ENCODE data around the gene SHISA6.

Gene SHISA6

GRCh38 chr17:11438673-11439072 lies 197.7 kb downstream of the SHISA6 start:
- Histone ChIP-seq H3K4me1 (ENCODE audit: control insufficient read depth, insufficient read depth, low read length) (no peaks in the 10 kb centered on the region), H3K4me3 (ENCODE audit: low read depth, low read length) (no peak overlapping the region), H3K36me3 (ENCODE audit: control insufficient read depth, insufficient read depth, low read length) (no peaks in the 10 kb centered on the region), H3K9me3 (ENCODE audit: control insufficient read depth, insufficient read depth, low read length) (no peaks in the 10 kb centered on the region), H3K27ac (ENCODE audit: low read depth, low read length) (no peak overlapping the region), H3K27me3 (ENCODE audit: control insufficient read depth, insufficient read depth, low read length) (no peaks in the 10 kb centered on the region), H3K9ac (ENCODE audit: low read depth, low read length) (no peak overlapping the region)

GRCh38 chr17:11441004-11441403 lies 200.0 kb downstream of the SHISA6 start:
- Histone ChIP-seq H3K4me3 (ENCODE audit: low read depth, low read length) (no peak overlapping the region), H3K9ac (ENCODE audit: low read depth, low read length) (no peak overlapping the region), H3K9me3 (ENCODE audit: control insufficient read depth, insufficient read depth, low read length) (no peaks in the 10 kb centered on the region), H3K27me3 (ENCODE audit: control insufficient read depth, insufficient read depth, low read length) (no peaks in the 10 kb centered on the region), H3K27ac (ENCODE audit: low read depth, low read length) (no peak overlapping the region), H3K4me1 (ENCODE audit: control insufficient read depth, insufficient read depth, low read length) (no peaks in the 10 kb centered on the region), H3K36me3 (ENCODE audit: control insufficient read depth, insufficient read depth, low read length) (no peaks in the 10 kb centered on the region)

DNA sequence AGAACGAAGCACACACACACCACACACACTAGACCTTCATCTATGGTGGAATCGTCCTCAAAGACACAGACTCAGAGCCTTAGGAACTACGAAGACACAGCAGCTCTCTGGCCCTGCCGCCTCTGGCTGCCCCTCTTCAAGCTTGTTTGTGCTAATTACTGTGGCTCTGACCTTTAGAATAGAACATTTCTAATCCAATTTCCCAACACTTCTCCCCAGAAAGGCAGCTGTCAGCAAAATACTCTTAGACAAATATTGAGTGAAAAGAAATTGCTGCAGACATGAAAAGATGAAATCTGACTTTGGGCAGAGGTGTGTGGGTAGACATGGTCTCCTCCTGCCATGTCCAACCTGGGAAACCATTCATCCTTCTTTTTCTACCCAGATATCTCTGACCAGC lies 205.3 kb downstream of the SHISA6 start:
- H3K4me1 ChIP-seq (ENCODE audit: control insufficient read depth, insufficient read depth, low read length): no peaks in the 10 kb centered on the region
- H3K9ac ChIP-seq (ENCODE audit: low read depth, low read length): no peak overlapping the region
- H3K4me3 ChIP-seq (ENCODE audit: low read depth, low read length): no peak overlapping the region
- H3K27me3 ChIP-seq (ENCODE audit: control insufficient read depth, insufficient read depth, low read length): no peaks in the 10 kb centered on the region
- H3K9me3 ChIP-seq (ENCODE audit: control insufficient read depth, insufficient read depth, low read length): no peaks in the 10 kb centered on the region
- H3K36me3 ChIP-seq (ENCODE audit: control insufficient read depth, insufficient read depth, low read length): no peaks in the 10 kb centered on the region
- no peak overlapping the region for H3K27ac ChIP-seq (ENCODE audit: low read depth, low read length)

GRCh38 chr17:11454096-11454495 lies 213.1 kb downstream of the SHISA6 start:
- no peaks in the 10 kb centered on the region for H3K9me3 ChIP-seq (ENCODE audit: control insufficient read depth, insufficient read depth, low read length)
- no peaks in the 10 kb centered on the region for H3K36me3 ChIP-seq (ENCODE audit: control insufficient read depth, insufficient read depth, low read length)
- H3K27me3 ChIP-seq (ENCODE audit: control insufficient read depth, insufficient read depth, low read length): no peaks in the 10 kb centered on the region
- no peak overlapping the region for H3K4me3 ChIP-seq (ENCODE audit: low read depth, low read length)
- H3K4me1 ChIP-seq (ENCODE audit: control insufficient read depth, insufficient read depth, low read length): no peaks in the 10 kb centered on the region
- H3K9ac ChIP-seq (ENCODE audit: low read depth, low read length): no peak overlapping the region
- H3K27ac ChIP-seq (ENCODE audit: low read depth, low read length): no peak overlapping the region

DNA sequence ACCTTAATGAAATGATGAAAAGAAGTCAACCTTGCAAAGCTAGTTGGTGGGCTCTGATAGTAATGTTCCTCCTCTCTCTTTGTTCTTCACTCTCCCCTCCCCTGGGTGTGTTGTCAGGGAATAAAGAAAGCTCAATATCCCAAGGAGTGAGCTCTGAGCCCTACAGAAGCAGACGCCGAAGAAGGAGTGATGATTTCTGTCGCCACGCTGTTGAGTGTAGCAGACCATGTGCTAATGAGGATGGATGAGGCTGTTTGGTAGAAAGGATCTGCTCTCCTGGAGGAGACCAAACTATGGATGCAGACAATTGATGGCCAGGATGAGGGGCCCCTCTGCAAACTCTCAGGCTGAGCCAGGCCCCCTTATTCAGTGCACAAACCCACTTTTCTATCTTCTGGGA lies 217.3 kb downstream of the SHISA6 start:
- no peak overlapping the region for H3K4me3 ChIP-seq (ENCODE audit: low read depth, low read length)
- no peak overlapping the region for H3K27ac ChIP-seq (ENCODE audit: low read depth, low read length)
- no peaks in the 10 kb centered on the region for H3K27me3 ChIP-seq (ENCODE audit: control insufficient read depth, insufficient read depth, low read length)
- H3K9me3 ChIP-seq (ENCODE audit: control insufficient read depth, insufficient read depth, low read length): no peaks in the 10 kb centered on the region
- no peaks in the 10 kb centered on the region for H3K4me1 ChIP-seq (ENCODE audit: control insufficient read depth, insufficient read depth, low read length)
- no peaks in the 10 kb centered on the region for H3K36me3 ChIP-seq (ENCODE audit: control insufficient read depth, insufficient read depth, low read length)
- H3K9ac ChIP-seq (ENCODE audit: low read depth, low read length): no peak overlapping the region

DNA sequence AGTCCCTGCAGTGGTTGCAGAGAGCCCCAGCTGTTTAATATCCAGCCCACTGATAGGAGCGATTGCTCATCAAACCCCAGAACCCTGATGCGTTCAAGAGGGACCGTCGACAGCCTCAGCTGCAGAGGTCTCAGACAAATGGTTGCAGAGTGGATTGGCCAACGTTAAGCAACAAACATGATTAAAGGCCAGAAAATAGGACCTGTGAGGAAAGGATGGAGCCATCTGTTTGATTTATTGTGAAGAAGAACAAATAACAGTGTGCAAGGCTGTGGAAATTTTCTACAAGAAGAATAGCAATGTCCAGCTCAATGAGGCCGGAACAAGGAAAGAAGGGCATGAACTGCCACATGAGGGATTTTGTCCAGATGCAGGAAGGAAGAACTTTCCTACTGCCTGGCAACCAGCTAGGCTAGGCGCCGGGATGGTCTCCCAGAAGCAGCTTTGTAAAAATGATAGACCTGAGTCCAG lies 218.9 kb downstream of the SHISA6 start:
- H3K9me3 ChIP-seq (ENCODE audit: control insufficient read depth, insufficient read depth, low read length): no peaks in the 10 kb centered on the region
- no peak overlapping the region for H3K9ac ChIP-seq (ENCODE audit: low read depth, low read length)
- H3K27ac ChIP-seq (ENCODE audit: low read depth, low read length): no peak overlapping the region
- H3K4me1 ChIP-seq (ENCODE audit: control insufficient read depth, insufficient read depth, low read length): no peaks in the 10 kb centered on the region
- H3K36me3 ChIP-seq (ENCODE audit: control insufficient read depth, insufficient read depth, low read length): no peaks in the 10 kb centered on the region
- H3K4me3 ChIP-seq (ENCODE audit: low read depth, low read length): no peak overlapping the region
- H3K27me3 ChIP-seq (ENCODE audit: control insufficient read depth, insufficient read depth, low read length): no peaks in the 10 kb centered on the region

GRCh38 chr17:11461993-11462548 lies 221.1 kb downstream of the SHISA6 start:
- no peaks in the 10 kb centered on the region for H3K36me3 ChIP-seq (ENCODE audit: control insufficient read depth, insufficient read depth, low read length)
- no peak overlapping the region for H3K9ac ChIP-seq (ENCODE audit: low read depth, low read length)
- H3K4me1 ChIP-seq (ENCODE audit: control insufficient read depth, insufficient read depth, low read length): no peaks in the 10 kb centered on the region
- no peak overlapping the region for H3K4me3 ChIP-seq (ENCODE audit: low read depth, low read length)
- no peak overlapping the region for H3K27ac ChIP-seq (ENCODE audit: low read depth, low read length)
- no peaks in the 10 kb centered on the region for H3K9me3 ChIP-seq (ENCODE audit: control insufficient read depth, insufficient read depth, low read length)
- H3K27me3 ChIP-seq (ENCODE audit: control insufficient read depth, insufficient read depth, low read length): no peaks in the 10 kb centered on the region

- Histone ChIP-seq H3K27me3 (ENCODE audit: control insufficient read depth, insufficient read depth, low read length) (no peaks in the 10 kb centered on the region), H3K4me1 (ENCODE audit: control insufficient read depth, insufficient read depth, low read length) (no peaks in the 10 kb centered on the region), H3K9ac (ENCODE audit: low read depth, low read length) (no peak overlapping the region), H3K4me3 (ENCODE audit: low read depth, low read length) (no peak overlapping the region), H3K27ac (ENCODE audit: low read depth, low read length) (no peak overlapping the region), H3K36me3 (ENCODE audit: control insufficient read depth, insufficient read depth, low read length) (no peaks in the 10 kb centered on the region), H3K9me3 (ENCODE audit: control insufficient read depth, insufficient read depth, low read length) (no peaks in the 10 kb centered on the region)
Measured at GRCh38 chr17:11467639-11468038, 226.6 kb downstream of the SHISA6 start.

- H3K27ac ChIP-seq (ENCODE audit: low read depth, low read length): no peak overlapping the region
- no peak overlapping the region for H3K9ac ChIP-seq (ENCODE audit: low read depth, low read length)
- H3K4me3 ChIP-seq (ENCODE audit: low read depth, low read length): no peak overlapping the region
- H3K27me3 ChIP-seq (ENCODE audit: control insufficient read depth, insufficient read depth, low read length): no peaks in the 10 kb centered on the region
- H3K9me3 ChIP-seq (ENCODE audit: control insufficient read depth, insufficient read depth, low read length): no peaks in the 10 kb centered on the region
- no peaks in the 10 kb centered on the region for H3K36me3 ChIP-seq (ENCODE audit: control insufficient read depth, insufficient read depth, low read length)
- 0 out of 2 replicates have a peak, but pooled peaks cover 8% of the 10 kb centered on the region for H3K4me1 ChIP-seq (ENCODE audit: control insufficient read depth, insufficient read depth, low read length)
Measured at GRCh38 chr17:11485336-11486100, 244.5 kb downstream of the SHISA6 start.

GRCh38 chr17:11486101-11486867 lies 245.3 kb downstream of the SHISA6 start:
- no peak overlapping the region for H3K27ac ChIP-seq (ENCODE audit: low read depth, low read length)
- no peak overlapping the region for H3K9ac ChIP-seq (ENCODE audit: low read depth, low read length)
- no peak overlapping the region for H3K4me3 ChIP-seq (ENCODE audit: low read depth, low read length)
- H3K4me1 ChIP-seq (ENCODE audit: control insufficient read depth, insufficient read depth, low read length): 0 out of 2 replicates have a peak, but pooled peaks cover 8% of the 10 kb centered on the region
- no peaks in the 10 kb centered on the region for H3K36me3 ChIP-seq (ENCODE audit: control insufficient read depth, insufficient read depth, low read length)
- no peaks in the 10 kb centered on the region for H3K27me3 ChIP-seq (ENCODE audit: control insufficient read depth, insufficient read depth, low read length)
- no peaks in the 10 kb centered on the region for H3K9me3 ChIP-seq (ENCODE audit: control insufficient read depth, insufficient read depth, low read length)

GRCh38 chr17:11486868-11487310 lies 245.9 kb downstream of the SHISA6 start:
- H3K27me3 ChIP-seq (ENCODE audit: control insufficient read depth, insufficient read depth, low read length): no peaks in the 10 kb centered on the region
- no peak overlapping the region for H3K27ac ChIP-seq (ENCODE audit: low read depth, low read length)
- H3K9me3 ChIP-seq (ENCODE audit: control insufficient read depth, insufficient read depth, low read length): no peaks in the 10 kb centered on the region
- H3K9ac ChIP-seq (ENCODE audit: low read depth, low read length): no peak overlapping the region
- 0 out of 2 replicates have a peak, but pooled peaks cover 8% of the 10 kb centered on the region for H3K4me1 ChIP-seq (ENCODE audit: control insufficient read depth, insufficient read depth, low read length)
- H3K36me3 ChIP-seq (ENCODE audit: control insufficient read depth, insufficient read depth, low read length): no peaks in the 10 kb centered on the region
- no peak overlapping the region for H3K4me3 ChIP-seq (ENCODE audit: low read depth, low read length)

All from HUES48 (cell line).